Natural killer cell (primary cell): ENCODE measurements around the gene TIMP4. TPM values are rescaled to one million over a fixed set of nuclear protein-coding genes. Genes with fewer than 3 reads are reported as not detected.
A peak's percentile ranks its signal among the peaks of the same experiment; 100 is the strongest.

ENCODE experiments used
- ATAC-seq, 3 donors: fragments of 150-1000 bp in 2 of 3; fragments of 200-7000 bp in 1 of 3; cut with Tn5 transposase; 1 replicate in 1 of 3; 2 replicates in 2 of 3; pipeline ENCODE4 v1.10.0; 2021; ENCODE audit warnings: mild to moderate bottlenecking in 2 of 3, moderate library complexity in 2 of 3
- DNase-seq, 2 donors: peaks; one replicate each; pipeline versions ENCODE4 v3.0.0 to v3.0.0-alpha.2; 2013 to 2021; ENCODE audit warnings: mixed read lengths in 1 of 2
- H3K27ac ChIP-seq: one replicate; pipeline ENCODE4 v1.5.1; 2013; ENCODE audit warnings: mild to moderate bottlenecking, low read length
- H3K27me3 ChIP-seq: one replicate; pipeline ENCODE4 v1.6.1; 2013; ENCODE audit warnings: low read length; ENCODE audit not compliant: control insufficient read depth, insufficient read depth
- H3K36me3 ChIP-seq: one replicate; pipeline ENCODE4 v1.6.1; 2013; ENCODE audit warnings: low read length; ENCODE audit not compliant: control insufficient read depth, insufficient read depth
- H3K4me1 ChIP-seq: one replicate; pipeline ENCODE4 v1.6.1; 2013; ENCODE audit warnings: low read length; ENCODE audit not compliant: control insufficient read depth, insufficient read depth
- H3K4me3 ChIP-seq: one replicate; pipeline ENCODE4 v1.5.1; 2013; ENCODE audit warnings: low read length
- H3K9me3 ChIP-seq: one replicate; pipeline ENCODE4 v1.6.1; 2013; ENCODE audit warnings: low read length; ENCODE audit not compliant: control insufficient read depth, insufficient read depth
- H3K27ac Mint-ChIP-seq, 2 donors: one replicate each; pipeline ENCODE4 v1.8.0; 2022; ENCODE audit warnings: mild to moderate bottlenecking in 2 of 2, mixed read lengths in 2 of 2, moderate library complexity in 1 of 2
- H3K27me3 Mint-ChIP-seq, 2 donors: one replicate each; pipeline ENCODE4 v1.8.0; 2022; ENCODE audit warnings: low read depth in 2 of 2, mixed read lengths in 2 of 2
- H3K36me3 Mint-ChIP-seq: one replicate; pipeline ENCODE4 v1.8.0; 2022; ENCODE audit warnings: mixed read lengths
- H3K4me1 Mint-ChIP-seq, 2 donors: one replicate each; pipeline ENCODE4 v1.8.0; 2022; ENCODE audit warnings: mixed read lengths in 2 of 2
- H3K4me3 Mint-ChIP-seq: one replicate; pipeline ENCODE4 v1.8.0; 2022; ENCODE audit warnings: mild to moderate bottlenecking, moderate library complexity, mixed read lengths
- H3K9me3 Mint-ChIP-seq, 2 donors: one replicate each; pipeline ENCODE4 v1.8.0; 2022; ENCODE audit warnings: mixed read lengths in 2 of 2
- WGBS: methylation state at CpG from one replicate; pipeline ENCODE4 v1.1.7; 2013; ENCODE audit warnings: missing lambda C conversion rate; ENCODE audit not compliant: insufficient coverage; 5-methylcytosine and 5-hydroxymethylcytosine counted together
- intact Hi-C: fragments of 100-400 bp; cut with micrococcal nuclease; formaldehyde crosslinking; loops from one replicate; pipeline ENCODE4 v1.14.2; 2022
- total RNA-seq, 4 donors: library from RNA; stranded (reverse); fragments of 120-200 nt in 1 of 4; gene quantifications; one replicate each; pipeline versions ENCODE4 v1.2.3 to v1.2.4, GENCODE V29; 2013 to 2022
- TF ChIP-seq, protein P1 (sequence below): fragments of 200-600 bp; IDR thresholded peaks from one replicate; pipeline ENCODE4 v1.8.0; 2022; ENCODE audit warnings: antibody characterized with exemption

The TIMP4 gene
- total RNA-seq, 3 donors from 2014 or later (not counting 1 experiment from before 2014, with no cell fraction given): not detected

DNA sequence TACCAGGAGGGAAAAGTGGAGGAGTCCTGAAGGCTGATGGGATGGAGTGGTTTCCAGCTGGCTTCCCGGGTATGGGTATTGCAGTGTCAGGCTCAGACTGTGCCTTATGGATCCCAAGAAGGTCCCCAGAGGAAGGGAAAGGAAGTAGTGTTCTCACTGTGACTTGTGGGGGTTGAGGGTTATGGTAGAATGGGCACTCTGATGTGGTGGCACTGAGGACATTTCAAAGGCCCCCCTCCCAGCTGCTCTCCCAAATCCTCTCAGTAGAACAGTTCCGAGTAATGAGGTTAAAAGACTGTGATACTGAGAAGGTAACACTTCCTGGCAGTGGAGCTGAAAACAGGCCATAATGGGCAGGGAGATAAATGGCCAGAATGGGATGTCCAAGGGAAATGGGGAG, 23.1 kb upstream of the TIMP4 start:
- Histone ChIP-seq H3K27me3 (no peaks in the 10 kb centered on the region), H3K27ac (no peak overlapping the region), H3K9me3 (no peaks in the 10 kb centered on the region), H3K36me3 (no peaks in the 10 kb centered on the region), H3K4me3 (no peak overlapping the region), H3K4me1 (peaks cover 2% of the 10 kb centered on the region)
- Mint-ChIP-seq H3K27ac (no peak overlapping the region), H3K9me3 (no peaks in the 10 kb centered on the region), H3K4me1 (no peaks in the 10 kb centered on the region), H3K27me3 (peaks cover 0 to 7% of the 10 kb centered on the region in 2 donors), H3K4me3 (no peak overlapping the region), H3K36me3 (no peaks in the 10 kb centered on the region)
- no peak for DNase-seq
- 69% methylated on average over 2 of the region's 2 CpGs for WGBS
- ATAC-seq: no peak
- intact Hi-C loops: no loop called here
- TF ChIP-seq, protein P1, sequence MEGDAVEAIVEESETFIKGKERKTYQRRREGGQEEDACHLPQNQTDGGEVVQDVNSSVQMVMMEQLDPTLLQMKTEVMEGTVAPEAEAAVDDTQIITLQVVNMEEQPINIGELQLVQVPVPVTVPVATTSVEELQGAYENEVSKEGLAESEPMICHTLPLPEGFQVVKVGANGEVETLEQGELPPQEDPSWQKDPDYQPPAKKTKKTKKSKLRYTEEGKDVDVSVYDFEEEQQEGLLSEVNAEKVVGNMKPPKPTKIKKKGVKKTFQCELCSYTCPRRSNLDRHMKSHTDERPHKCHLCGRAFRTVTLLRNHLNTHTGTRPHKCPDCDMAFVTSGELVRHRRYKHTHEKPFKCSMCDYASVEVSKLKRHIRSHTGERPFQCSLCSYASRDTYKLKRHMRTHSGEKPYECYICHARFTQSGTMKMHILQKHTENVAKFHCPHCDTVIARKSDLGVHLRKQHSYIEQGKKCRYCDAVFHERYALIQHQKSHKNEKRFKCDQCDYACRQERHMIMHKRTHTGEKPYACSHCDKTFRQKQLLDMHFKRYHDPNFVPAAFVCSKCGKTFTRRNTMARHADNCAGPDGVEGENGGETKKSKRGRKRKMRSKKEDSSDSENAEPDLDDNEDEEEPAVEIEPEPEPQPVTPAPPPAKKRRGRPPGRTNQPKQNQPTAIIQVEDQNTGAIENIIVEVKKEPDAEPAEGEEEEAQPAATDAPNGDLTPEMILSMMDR: no peak

DNA sequence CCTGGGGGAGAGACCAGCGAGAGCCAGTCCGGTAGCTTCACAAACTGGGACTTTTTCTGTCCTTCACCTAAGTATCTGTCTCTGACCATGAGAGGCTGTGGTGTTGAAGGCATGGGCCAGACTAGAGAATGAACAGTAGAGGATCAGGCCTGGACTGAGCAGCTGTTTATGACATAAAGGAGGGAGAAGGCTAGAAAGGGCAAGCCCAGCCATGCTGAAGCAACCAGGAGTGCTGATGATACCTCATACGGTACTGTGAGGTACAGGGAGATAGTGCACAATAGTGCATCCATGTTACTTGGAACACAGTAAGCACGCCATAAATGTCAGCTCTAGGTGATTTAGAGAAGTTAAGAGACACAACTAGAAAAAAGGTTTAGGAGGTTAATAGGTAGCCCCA, 22.6 kb upstream of the TIMP4 start:
- Mint-ChIP-seq H3K36me3 (no peaks in the 10 kb centered on the region), H3K4me1 (no peaks in the 10 kb centered on the region), H3K27ac (no peak overlapping the region), H3K4me3 (no peak overlapping the region), H3K27me3 (peaks cover 0 to 7% of the 10 kb centered on the region in 2 donors), H3K9me3 (no peaks in the 10 kb centered on the region)
- TF ChIP-seq, protein P1: no peak
- Histone ChIP-seq H3K4me3 (no peak overlapping the region), H3K36me3 (no peaks in the 10 kb centered on the region), H3K4me1 (no peaks in the 10 kb centered on the region), H3K9me3 (no peaks in the 10 kb centered on the region), H3K27ac (no peak overlapping the region), H3K27me3 (no peaks in the 10 kb centered on the region)
- intact Hi-C loops: no loop called here
- WGBS: 94% methylated on average over 4 of the region's 4 CpGs
- no peak for DNase-seq
- ATAC-seq: peak in 1 of 3 donors; percentile 24

DNA sequence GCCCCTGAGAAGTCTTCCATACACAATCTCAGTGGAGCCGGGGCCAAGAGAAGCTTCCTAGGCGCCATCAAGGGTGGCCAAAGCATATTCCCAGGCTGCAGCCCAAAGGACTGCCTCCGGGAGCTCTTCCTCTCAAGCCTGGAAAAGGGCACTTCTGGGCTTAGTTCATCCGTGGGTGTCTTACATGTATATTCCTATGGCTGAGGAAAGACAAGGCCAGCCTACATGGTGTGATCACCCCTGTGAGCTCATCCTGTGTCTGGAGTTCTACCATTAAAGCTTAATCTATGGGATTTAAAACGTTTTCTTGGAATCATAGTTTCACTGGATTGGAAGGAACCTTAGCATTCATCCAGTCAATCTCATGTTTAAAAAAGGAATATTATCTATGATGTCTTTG, 21.9 kb upstream of the TIMP4 start:
- no peak overlapping the region for H3K4me3 Mint-ChIP-seq

DNA sequence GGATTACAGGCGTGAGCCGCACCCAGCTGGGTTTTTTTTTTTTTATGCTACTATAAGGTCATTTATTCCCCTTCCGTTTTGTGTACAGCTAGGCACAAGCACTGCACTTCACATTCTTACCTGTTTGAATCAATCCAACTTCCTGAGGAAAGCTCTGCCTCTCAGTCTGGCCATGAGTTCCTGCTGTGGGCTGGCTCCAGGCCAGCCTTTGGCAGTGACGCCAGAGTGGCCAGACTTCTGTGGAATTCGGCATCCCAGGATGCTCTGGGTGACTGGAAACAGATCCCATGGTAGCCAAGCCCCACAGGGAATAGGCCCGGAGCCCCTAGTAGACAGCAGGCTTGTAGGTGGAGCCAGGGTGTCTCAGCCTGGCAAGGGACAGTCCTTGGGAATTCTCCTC, 21.5 kb upstream of the TIMP4 start:
- Histone ChIP-seq H3K4me3 (no peak overlapping the region), H3K9me3 (no peaks in the 10 kb centered on the region), H3K36me3 (no peaks in the 10 kb centered on the region), H3K4me1 (no peaks in the 10 kb centered on the region), H3K27ac (no peak overlapping the region), H3K27me3 (no peaks in the 10 kb centered on the region)
- TF ChIP-seq, protein P1: no peak
- Mint-ChIP-seq H3K4me3 (no peak overlapping the region), H3K27ac (no peak overlapping the region), H3K36me3 (no peaks in the 10 kb centered on the region), H3K27me3 (peaks cover 0 to 7% of the 10 kb centered on the region in 2 donors), H3K4me1 (no peaks in the 10 kb centered on the region), H3K9me3 (no peaks in the 10 kb centered on the region)
- no peak for DNase-seq
- 74% methylated on average over 6 of the region's 6 CpGs for WGBS
- no peak for ATAC-seq
- intact Hi-C loops: no loop called here

More for the DNA sequence above, 21.9 kb upstream of the TIMP4 start:
- no peaks in the 10 kb centered on the region for H3K36me3 ChIP-seq
- Mint-ChIP-seq H3K27ac (no peak overlapping the region), H3K36me3 (no peaks in the 10 kb centered on the region), H3K9me3 (no peaks in the 10 kb centered on the region), H3K4me1 (no peaks in the 10 kb centered on the region), H3K27me3 (peaks cover 0 to 7% of the 10 kb centered on the region in 2 donors)
- H3K4me1 ChIP-seq: no peaks in the 10 kb centered on the region
- WGBS: 92% methylated on average over 5 of the region's 5 CpGs
- intact Hi-C loops: no loop called here
- H3K4me3 ChIP-seq: no peak overlapping the region
- no peak for DNase-seq
- TF ChIP-seq, protein P1: no peak
- no peak for ATAC-seq
- H3K27me3 ChIP-seq: no peaks in the 10 kb centered on the region
- no peak overlapping the region for H3K27ac ChIP-seq
- no peaks in the 10 kb centered on the region for H3K9me3 ChIP-seq
